Tibial nerve (tissue), 3 donors: ENCODE results near the gene TRAPPC4.

Experiments
- POLR2A ChIP-seq, 2 donors: fragments of 450-650 bp; IDR thresholded peaks; one replicate each; pipeline ENCODE4 v1.6.1; 2017; ENCODE audit warnings: antibody characterized with exemption in 2 of 2, mild to moderate bottlenecking in 2 of 2, moderate library complexity in 2 of 2
- TF ChIP-seq, protein P1 (sequence below), 5 experiments: fragments of 200-600 bp in 3 of 5; fragments of 450-650 bp in 2 of 5; sonication (generic) in 3 of 5; IDR thresholded peaks; one replicate each; pipeline ENCODE4 v1.5.1; 2016 to 2019; ENCODE audit warnings: antibody characterized with exemption in 5 of 5, mild to moderate bottlenecking in 3 of 5, moderate library complexity in 2 of 5

- TF ChIP-seq, protein P1, sequence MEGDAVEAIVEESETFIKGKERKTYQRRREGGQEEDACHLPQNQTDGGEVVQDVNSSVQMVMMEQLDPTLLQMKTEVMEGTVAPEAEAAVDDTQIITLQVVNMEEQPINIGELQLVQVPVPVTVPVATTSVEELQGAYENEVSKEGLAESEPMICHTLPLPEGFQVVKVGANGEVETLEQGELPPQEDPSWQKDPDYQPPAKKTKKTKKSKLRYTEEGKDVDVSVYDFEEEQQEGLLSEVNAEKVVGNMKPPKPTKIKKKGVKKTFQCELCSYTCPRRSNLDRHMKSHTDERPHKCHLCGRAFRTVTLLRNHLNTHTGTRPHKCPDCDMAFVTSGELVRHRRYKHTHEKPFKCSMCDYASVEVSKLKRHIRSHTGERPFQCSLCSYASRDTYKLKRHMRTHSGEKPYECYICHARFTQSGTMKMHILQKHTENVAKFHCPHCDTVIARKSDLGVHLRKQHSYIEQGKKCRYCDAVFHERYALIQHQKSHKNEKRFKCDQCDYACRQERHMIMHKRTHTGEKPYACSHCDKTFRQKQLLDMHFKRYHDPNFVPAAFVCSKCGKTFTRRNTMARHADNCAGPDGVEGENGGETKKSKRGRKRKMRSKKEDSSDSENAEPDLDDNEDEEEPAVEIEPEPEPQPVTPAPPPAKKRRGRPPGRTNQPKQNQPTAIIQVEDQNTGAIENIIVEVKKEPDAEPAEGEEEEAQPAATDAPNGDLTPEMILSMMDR (IDR thresholded peaks at IDR 0.05): no peak
- TF ChIP-seq POLR2A (IDR thresholded peaks at IDR 0.05): no peak
Measured at GRCh38 chr11:119012629-119013170, 5.9 kb upstream of the TRAPPC4 start.
